Fibroblast of skin of right quadriceps (primary cell): ENCODE results near the gene RTKN2.
"Not testable (repeated sequence)": the region's sequence is repeated elsewhere in the genome, so short reads cannot be mapped to it uniquely, and the experiment has no call there.

Source experiments
- DNase-seq: peaks from one replicate; pipeline ENCODE4 v3.0.0-alpha.2; 2013

RTKN2 gene

GRCh38 chr10:62259456-62259855 lies 9.2 kb downstream of the RTKN2 start:
- no peak for DNase-seq

- DNase-seq: no peak
These were observed 9.7 kb downstream of the RTKN2 start for GRCh38 chr10:62258926-62259325.

GRCh38 chr10:62253704-62254103 lies 14.9 kb downstream of the RTKN2 start:
- DNase-seq: no peak

GRCh38 chr10:62252051-62252450 lies 16.6 kb downstream of the RTKN2 start:
- DNase-seq: no peak

- peak; percentile 47 for DNase-seq
These were observed 17.9 kb downstream of the RTKN2 start for GRCh38 chr10:62250594-62251198.

- DNase-seq: no peak
These were observed 18.7 kb downstream of the RTKN2 start for GRCh38 chr10:62249957-62250356.

- DNase-seq: no peak
These were observed 20.2 kb downstream of the RTKN2 start for GRCh38 chr10:62248465-62248864.

GRCh38 chr10:62244785-62245467 lies 23.7 kb downstream of the RTKN2 start:
- DNase-seq: peak; percentile 77

- no peak for DNase-seq
These were observed 24.6 kb downstream of the RTKN2 start for GRCh38 chr10:62244088-62244487.

GRCh38 chr10:62243647-62243997 lies 25.0 kb downstream of the RTKN2 start:
- no peak for DNase-seq

GRCh38 chr10:62242965-62243646 lies 25.5 kb downstream of the RTKN2 start:
- peak; percentile 92 for DNase-seq

- not testable (repeated sequence) for DNase-seq
These were observed 27.1 kb downstream of the RTKN2 start for GRCh38 chr10:62241521-62241920.

- DNase-seq: peak; percentile 57
These were observed 28.6 kb downstream of the RTKN2 start for GRCh38 chr10:62239994-62240393.

GRCh38 chr10:62238880-62239279 lies 29.8 kb downstream of the RTKN2 start:
- DNase-seq: no peak

GRCh38 chr10:62237966-62238365 lies 30.7 kb downstream of the RTKN2 start:
- DNase-seq: no peak

- no peak for DNase-seq
These were observed 31.1 kb downstream of the RTKN2 start for GRCh38 chr10:62237506-62237905.

- DNase-seq: no peak
These were observed 34.5 kb downstream of the RTKN2 start for GRCh38 chr10:62234077-62234605.

- DNase-seq: peak; percentile 55
These were observed 35.1 kb downstream of the RTKN2 start for GRCh38 chr10:62233356-62234076.

GRCh38 chr10:62231805-62232204 lies 36.8 kb downstream of the RTKN2 start:
- no peak for DNase-seq

GRCh38 chr10:62231371-62231770 lies 37.3 kb downstream of the RTKN2 start:
- peak; percentile 95 for DNase-seq

GRCh38 chr10:62230344-62231121 lies 38.1 kb downstream of the RTKN2 start:
- DNase-seq: peak; percentile 61

GRCh38 chr10:62225362-62225761 lies 43.3 kb downstream of the RTKN2 start:
- DNase-seq: no peak

- DNase-seq: peak; percentile 79
These were observed 44.0 kb downstream of the RTKN2 start for GRCh38 chr10:62224606-62225005.
